Skin of body (tissue), 3 donors: ENCODE measurements around the gene TPX2. TPM values are rescaled to one million over a fixed set of nuclear protein-coding genes. Genes with fewer than 3 reads are reported as not detected.

Experiments
- DNase-seq: peaks from one replicate; lab custom pipeline; 2025; lab: John Stamatoyannopoulos, UW
- small RNA-seq: library from RNA; depleted of rRNA; stranded (forward); fragments of <200 nt; gene quantifications from one replicate; pipeline ENCODE3, GENCODE V24; 2014; ENCODE audit warnings: low replicate concordance
- total RNA-seq: library from RNA; depleted of rRNA; stranded (reverse); fragments of >200 nt; gene quantifications from one replicate; pipeline ENCODE4 v1.2.3, GENCODE V29; 2014

TPX2 gene
- total RNA-seq, 1 donor from 2014 or later, result 14.8 TPM

- DNase-seq, result no peak
Measured at GRCh38 chr20:31845300-31845863, 106.3 kb downstream of the TPX2 start, which contains the start of gene FOXS1. Gene FOXS1 (minus strand): TSS chr20:31845604. CDS start chr20:31845542, 62 bp downstream.

DNA sequence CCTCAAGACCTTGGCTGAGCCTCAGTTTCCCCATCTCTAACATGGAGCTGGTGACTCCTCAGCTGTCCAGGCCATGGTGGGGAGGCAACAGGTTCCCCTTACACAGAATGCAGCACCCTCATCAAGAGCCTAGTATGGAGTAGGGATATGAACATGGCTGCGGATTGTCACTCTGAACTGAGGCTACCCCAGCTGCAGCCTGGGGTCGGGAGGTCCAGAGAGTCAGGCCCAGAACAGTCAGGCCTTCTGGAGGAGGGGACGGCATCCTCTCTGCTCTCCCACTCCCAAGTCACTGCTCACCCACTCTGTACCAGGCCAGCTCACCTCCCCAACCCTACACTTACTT, 107.7 kb downstream of the TPX2 start:
- no peak for DNase-seq

DNA sequence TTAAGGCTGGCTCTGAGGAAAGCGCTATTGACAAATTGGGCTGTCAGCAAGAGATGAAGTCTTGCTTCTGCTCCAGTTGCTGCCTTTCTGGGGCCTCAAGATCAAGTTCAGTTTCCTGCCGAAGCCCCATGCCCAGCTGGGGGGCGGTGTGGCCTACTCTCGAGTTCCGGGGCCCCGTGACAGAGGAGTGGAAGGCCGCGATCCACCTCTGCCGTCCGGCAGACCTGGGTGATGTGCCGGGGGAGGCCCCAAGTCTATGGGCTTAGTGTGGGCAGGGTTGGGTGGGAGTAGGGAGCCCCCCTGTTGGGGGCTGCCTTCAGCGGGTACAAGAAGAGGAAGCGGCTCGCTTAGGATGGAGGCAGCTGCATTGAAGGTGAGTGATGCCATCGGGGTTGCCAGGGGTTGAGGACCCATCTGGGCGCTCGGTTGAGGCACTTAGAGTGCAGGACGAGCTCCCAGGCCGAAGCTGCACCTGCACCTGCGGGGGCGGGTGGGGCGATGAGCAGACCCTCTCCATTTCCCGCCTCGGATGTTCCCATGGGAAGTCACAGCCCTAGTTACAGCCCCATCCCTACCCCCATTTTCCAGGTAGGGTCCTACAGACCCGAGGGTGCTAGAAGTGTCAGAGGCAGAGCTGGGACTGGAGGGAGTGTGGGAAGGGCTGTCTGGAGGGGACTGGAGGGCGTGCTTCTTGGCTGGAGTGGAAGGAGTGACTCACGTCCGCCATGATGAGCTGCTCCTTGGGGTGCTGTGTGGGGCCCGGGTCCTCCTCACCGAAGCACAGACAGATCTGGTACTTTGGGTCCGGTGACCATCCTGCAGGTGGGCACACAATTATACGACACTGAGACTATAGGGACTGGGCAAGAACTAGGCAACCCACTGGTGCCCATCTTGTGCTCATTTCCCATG, 109.3 kb downstream of the TPX2 start:
- DNase-seq, result no peak

- DNase-seq, result no peak
Measured at GRCh38 chr20:31849306-31849930, 110.3 kb downstream of the TPX2 start.

Small RNA genes lying within 50 kb of the gene (small RNA-seq; reads per million reads assigned to genes)
- gene AL160175.1, result not detected

Other genes starting within 250 kb of the TPX2 start
- 41.1 TPM for gene HM13, start 224.8 kb upstream of the TPX2 start, total RNA-seq
- 130 TPM for gene ID1, start 134.0 kb upstream of the TPX2 start, total RNA-seq
- gene COX4I2, start 101.4 kb upstream of the TPX2 start, total RNA-seq, result 4.1 TPM
- gene BCL2L1, start 16.4 kb upstream of the TPX2 start, total RNA-seq, result 56.4 TPM
- gene MYLK2, start 80.1 kb downstream of the TPX2 start, total RNA-seq, result 6.1 TPM
- 1.4 TPM for gene FOXS1, start 106.3 kb downstream of the TPX2 start, total RNA-seq
- 3.2 TPM for gene DUSP15, start 131.2 kb downstream of the TPX2 start, total RNA-seq
- 0.30 TPM for gene TTLL9, start 131.3 kb downstream of the TPX2 start, total RNA-seq
- gene PDRG1, start 212.8 kb downstream of the TPX2 start, total RNA-seq, result 4.4 TPM
- gene XKR7, start 228.9 kb downstream of the TPX2 start, total RNA-seq, result not detected